ENCODE results near the gene VTN.
A peak's percentile ranks its signal among the peaks of the same experiment; 100 is the strongest.

Gene VTN

GRCh38 chr17:28370035-28370743 lies at the start of gene VTN:
Gene VTN, minus strand, starts transcription at chr17:28370307. Its CDS starts 104 bp downstream, at chr17:28370203.
- Mint-ChIP-seq H3K4me1 (peaks cover 21% of the 10 kb centered on the region), H3K4me3 (peak within 1 kb of the TSS; percentile 96), H3K9me3 (no peaks in the 10 kb centered on the region)

GRCh38 chr17:28416703-28417311 lies 46.7 kb upstream of the VTN start:
- Mint-ChIP-seq H3K27ac (no peak overlapping the region), H3K27me3 (peaks cover 6% of the 10 kb centered on the region), H3K4me3 (no peak overlapping the region), H3K9me3 (no peaks in the 10 kb centered on the region), H3K36me3 (no peaks in the 10 kb centered on the region), H3K4me1 (peaks cover 9% of the 10 kb centered on the region)

More at GRCh38 chr17:28370035-28370743, at the start of gene VTN:
- Mint-ChIP-seq H3K27me3 (no peaks in the 10 kb centered on the region), H3K27ac (peak within 1 kb of the TSS; percentile 92), H3K36me3 (no peaks in the 10 kb centered on the region)

GRCh38 chr17:28415886-28416285 lies 45.8 kb upstream of the VTN start:
- H3K4me3 Mint-ChIP-seq, result no peak overlapping the region
- H3K27me3 Mint-ChIP-seq, result peaks cover 6% of the 10 kb centered on the region
- H3K36me3 Mint-ChIP-seq, result no peaks in the 10 kb centered on the region
- H3K4me1 Mint-ChIP-seq, result peaks cover 9% of the 10 kb centered on the region
- no peaks in the 10 kb centered on the region for H3K9me3 Mint-ChIP-seq
- no peak overlapping the region for H3K27ac Mint-ChIP-seq

GRCh38 chr17:28413804-28414203 lies 43.7 kb upstream of the VTN start:
- Mint-ChIP-seq H3K9me3 (no peaks in the 10 kb centered on the region), H3K27me3 (peaks cover 3% of the 10 kb centered on the region), H3K27ac (no peak overlapping the region), H3K4me1 (peaks cover 9% of the 10 kb centered on the region), H3K4me3 (no peak overlapping the region), H3K36me3 (no peaks in the 10 kb centered on the region)

- no peak overlapping the region for H3K4me3 Mint-ChIP-seq
Observed at GRCh38 chr17:28412099-28412498, 42.0 kb upstream of the VTN start.

GRCh38 chr17:28407974-28408306 lies 37.8 kb upstream of the VTN start:
- no peaks in the 10 kb centered on the region for H3K36me3 Mint-ChIP-seq
- no peak overlapping the region for H3K27ac Mint-ChIP-seq
- H3K4me3 Mint-ChIP-seq, result no peak overlapping the region
- no peaks in the 10 kb centered on the region for H3K9me3 Mint-ChIP-seq
- no peaks in the 10 kb centered on the region for H3K27me3 Mint-ChIP-seq
- peaks cover 5% of the 10 kb centered on the region for H3K4me1 Mint-ChIP-seq

More at GRCh38 chr17:28412099-28412498, 42.0 kb upstream of the VTN start:
- Mint-ChIP-seq H3K36me3 (no peaks in the 10 kb centered on the region), H3K9me3 (no peaks in the 10 kb centered on the region), H3K27me3 (peaks cover 3% of the 10 kb centered on the region), H3K27ac (no peak overlapping the region), H3K4me1 (peaks cover 6% of the 10 kb centered on the region)

- no peak overlapping the region for H3K27ac Mint-ChIP-seq
- peak overlapping the region; percentile 6 for H3K4me3 Mint-ChIP-seq
- no peaks in the 10 kb centered on the region for H3K36me3 Mint-ChIP-seq
Observed at GRCh38 chr17:28407130-28407973, 37.2 kb upstream of the VTN start.

GRCh38 chr17:28406473-28406814 lies 36.3 kb upstream of the VTN start:
- H3K27me3 Mint-ChIP-seq, result no peaks in the 10 kb centered on the region
- no peaks in the 10 kb centered on the region for H3K9me3 Mint-ChIP-seq
- H3K36me3 Mint-ChIP-seq, result no peaks in the 10 kb centered on the region
- peaks cover 5% of the 10 kb centered on the region for H3K4me1 Mint-ChIP-seq
- H3K27ac Mint-ChIP-seq, result peak overlapping the region; percentile 35
- peak overlapping the region; percentile 82 for H3K4me3 Mint-ChIP-seq

More at GRCh38 chr17:28407130-28407973, 37.2 kb upstream of the VTN start:
- H3K4me1 Mint-ChIP-seq, result peaks cover 5% of the 10 kb centered on the region
- H3K27me3 Mint-ChIP-seq, result no peaks in the 10 kb centered on the region
- no peaks in the 10 kb centered on the region for H3K9me3 Mint-ChIP-seq

- Mint-ChIP-seq H3K27ac (peak within 1 kb of the TSS; percentile 62), H3K4me3 (peak within 1 kb of the TSS; percentile 82), H3K4me1 (peaks cover 5% of the 10 kb centered on the region), H3K36me3 (no peaks in the 10 kb centered on the region), H3K27me3 (no peaks in the 10 kb centered on the region), H3K9me3 (no peaks in the 10 kb centered on the region)
Observed at GRCh38 chr17:28405632-28406472, 35.7 kb upstream of the VTN start, which contains the start of gene SLC46A1. Gene SLC46A1, minus strand, starts transcription at chr17:28406212. Its CDS starts 98 bp downstream, at chr17:28406114.

GRCh38 chr17:28404812-28405570 lies 34.9 kb upstream of the VTN start:
- Mint-ChIP-seq H3K4me3 (peak overlapping the region; percentile 77), H3K27ac (peak overlapping the region; percentile 62), H3K9me3 (no peaks in the 10 kb centered on the region), H3K27me3 (no peaks in the 10 kb centered on the region), H3K36me3 (no peaks in the 10 kb centered on the region), H3K4me1 (peaks cover 5% of the 10 kb centered on the region)

GRCh38 chr17:28404461-28404811 lies 34.3 kb upstream of the VTN start:
- Mint-ChIP-seq H3K36me3 (no peaks in the 10 kb centered on the region), H3K4me3 (peak overlapping the region; percentile 51), H3K27me3 (no peaks in the 10 kb centered on the region), H3K9me3 (no peaks in the 10 kb centered on the region), H3K4me1 (peaks cover 5% of the 10 kb centered on the region), H3K27ac (no peak overlapping the region)

- Mint-ChIP-seq H3K36me3 (no peaks in the 10 kb centered on the region), H3K27me3 (no peaks in the 10 kb centered on the region), H3K27ac (no peak overlapping the region), H3K4me3 (peak overlapping the region; percentile 51), H3K4me1 (peaks cover 5% of the 10 kb centered on the region), H3K9me3 (no peaks in the 10 kb centered on the region)
Observed at GRCh38 chr17:28404007-28404406, 33.9 kb upstream of the VTN start.

- no peaks in the 10 kb centered on the region for H3K27me3 Mint-ChIP-seq
- H3K36me3 Mint-ChIP-seq, result no peaks in the 10 kb centered on the region
- H3K9me3 Mint-ChIP-seq, result no peaks in the 10 kb centered on the region
- H3K4me3 Mint-ChIP-seq, result no peak overlapping the region
- H3K27ac Mint-ChIP-seq, result peak overlapping the region; percentile 41
- peaks cover 5% of the 10 kb centered on the region for H3K4me1 Mint-ChIP-seq
Observed at GRCh38 chr17:28402844-28403243, 32.7 kb upstream of the VTN start.

- no peak overlapping the region for H3K27ac Mint-ChIP-seq
- no peaks in the 10 kb centered on the region for H3K27me3 Mint-ChIP-seq
- no peaks in the 10 kb centered on the region for H3K36me3 Mint-ChIP-seq
- no peaks in the 10 kb centered on the region for H3K9me3 Mint-ChIP-seq
- no peak overlapping the region for H3K4me3 Mint-ChIP-seq
- peaks cover 5% of the 10 kb centered on the region for H3K4me1 Mint-ChIP-seq
Observed at GRCh38 chr17:28402224-28402630, 32.1 kb upstream of the VTN start.

GRCh38 chr17:28399808-28400207 lies 29.7 kb upstream of the VTN start:
- H3K9me3 Mint-ChIP-seq, result no peaks in the 10 kb centered on the region
- no peaks in the 10 kb centered on the region for H3K36me3 Mint-ChIP-seq
- no peaks in the 10 kb centered on the region for H3K27me3 Mint-ChIP-seq
- H3K4me3 Mint-ChIP-seq, result no peak overlapping the region
- H3K4me1 Mint-ChIP-seq, result no peaks in the 10 kb centered on the region
- H3K27ac Mint-ChIP-seq, result no peak overlapping the region
